NCI-H524 (cell line): ENCODE measurements around the gene PROCR.
"Not testable (repeated sequence)": the region's sequence is repeated elsewhere in the genome, so short reads cannot be mapped to it uniquely, and the experiment has no call there.

Experiments used
- DNase-seq, 2 experiments: peaks; one replicate each; lab custom pipeline; 2025; lab: John Stamatoyannopoulos, UW

The PROCR gene

DNA sequence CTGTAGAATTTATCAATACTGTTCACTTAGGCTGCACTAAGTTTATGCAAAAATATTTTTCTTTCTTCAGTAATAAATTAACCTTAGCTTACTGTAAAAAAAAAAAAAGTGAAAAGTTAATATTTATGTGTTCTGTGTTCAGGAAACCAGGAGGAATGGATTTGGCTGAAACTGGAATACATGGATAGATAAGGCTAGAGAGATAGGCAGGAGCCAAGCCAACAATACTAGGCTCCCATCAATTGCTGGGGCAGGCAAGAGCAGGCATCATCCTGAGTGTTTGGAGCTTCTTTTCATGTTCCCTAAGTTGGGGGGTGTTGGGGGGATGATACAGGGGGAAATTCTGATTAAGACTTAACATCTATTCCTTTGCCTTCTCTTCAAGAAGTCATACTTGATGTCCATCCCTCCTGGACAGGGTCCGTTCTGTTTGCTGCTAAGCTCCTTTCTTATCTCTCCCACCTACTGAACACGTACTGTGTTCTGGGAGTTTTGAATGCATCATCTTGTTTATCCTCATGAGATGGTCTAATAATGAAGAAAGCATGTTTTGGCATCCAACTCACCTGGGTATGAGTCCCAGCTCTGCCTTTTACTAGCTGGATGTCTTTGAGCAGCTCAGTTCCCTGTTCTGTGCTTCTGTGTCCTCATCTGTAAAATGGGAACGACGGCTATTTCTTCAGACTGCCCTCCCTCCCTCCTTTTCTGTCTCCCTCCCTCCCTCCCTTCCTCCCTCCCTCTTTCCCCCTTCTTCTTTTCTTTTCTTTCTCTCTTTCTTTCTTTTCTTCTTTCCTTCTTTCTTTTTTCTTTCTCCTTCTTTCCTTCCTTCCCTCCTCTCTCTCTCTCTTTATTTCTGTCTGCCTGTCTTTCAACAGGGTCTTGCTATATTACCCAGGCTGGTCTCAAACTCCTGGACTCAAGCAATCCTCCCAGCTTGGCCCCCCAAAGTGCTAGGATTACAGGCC lies 6.4 kb upstream of the PROCR start:
- no peak for DNase-seq

DNA sequence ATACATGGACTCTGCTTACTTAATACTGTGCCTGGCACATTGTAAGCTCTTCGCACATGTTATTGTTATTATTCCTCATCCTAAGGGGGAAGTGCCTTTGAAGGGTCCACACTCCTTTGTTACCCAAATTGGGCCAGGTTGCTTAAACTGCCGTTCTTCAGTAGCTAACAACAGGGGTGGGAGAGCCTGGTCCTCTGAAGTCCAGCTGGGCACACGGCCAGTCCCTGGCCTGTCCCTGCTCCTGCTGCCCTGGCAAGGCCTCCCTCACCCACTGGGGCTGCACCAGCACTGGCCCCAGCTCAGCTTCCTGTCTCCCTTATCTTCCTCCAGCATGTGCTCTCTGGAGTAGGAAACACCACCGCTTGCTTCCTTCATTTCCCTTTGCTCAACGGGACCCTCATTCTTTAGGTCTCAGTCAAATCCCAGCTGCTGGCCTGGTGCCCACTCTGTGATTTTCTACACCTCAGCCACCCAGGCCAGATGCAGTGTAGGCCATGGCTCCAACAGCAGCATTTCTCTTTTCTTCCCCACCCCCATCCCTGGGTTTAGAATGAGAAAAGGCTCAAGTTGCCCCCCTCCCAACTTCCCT lies 5.5 kb upstream of the PROCR start:
- peak in 1 of 2 experiments; percentile 11 for DNase-seq

DNA sequence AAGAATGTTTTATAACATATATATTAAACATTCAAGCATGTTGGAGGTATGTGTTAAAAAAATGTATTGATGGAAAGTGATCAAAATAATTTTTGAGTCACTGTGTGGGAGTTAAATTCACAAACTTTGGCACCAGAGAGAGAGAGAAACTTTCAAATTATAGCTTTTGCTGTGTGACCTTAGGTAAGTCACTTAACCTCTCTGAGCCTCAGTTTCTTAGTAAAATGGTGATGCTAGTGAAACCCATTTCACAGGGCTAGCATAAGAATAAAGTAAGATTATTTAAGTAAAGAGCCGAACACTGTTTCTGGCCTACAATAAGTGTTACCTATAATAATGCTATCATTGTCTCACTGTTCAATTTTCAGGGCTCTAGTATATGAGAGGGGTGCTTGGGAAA lies 4.1 kb upstream of the PROCR start:
- DNase-seq: no peak

DNA sequence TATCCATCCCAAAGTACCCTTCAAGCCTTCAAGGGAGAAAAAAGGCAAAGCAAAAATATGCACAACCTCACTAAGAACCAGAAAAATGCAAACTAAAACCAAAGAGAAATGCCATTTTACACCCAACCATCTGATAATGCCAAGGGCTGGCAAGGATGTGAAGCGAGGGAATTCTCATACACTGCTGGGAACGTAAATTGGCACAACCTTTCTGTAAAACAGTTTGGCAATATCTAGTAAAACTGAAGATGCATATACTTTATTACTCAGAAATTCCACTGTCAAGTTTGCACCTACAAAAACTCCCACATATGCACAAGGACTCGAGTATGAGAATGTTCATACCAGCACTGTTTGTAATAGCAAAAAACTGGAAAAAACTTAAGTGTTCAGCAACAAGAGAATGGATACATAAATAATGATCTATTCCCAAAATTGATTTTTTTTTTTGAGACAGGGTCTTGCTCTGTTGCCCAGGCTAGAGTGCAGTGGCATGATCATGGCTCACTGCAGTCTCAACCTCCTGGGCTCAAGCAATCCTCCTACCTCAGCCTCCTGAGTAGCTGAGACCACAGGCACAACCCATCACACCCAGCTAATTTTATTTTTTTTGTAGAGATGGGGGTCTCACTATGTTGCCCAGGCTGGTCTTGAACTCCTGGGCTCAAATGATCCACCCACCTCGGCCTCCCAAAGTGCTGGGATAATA lies 3.0 kb upstream of the PROCR start:
- DNase-seq: not testable (repeated sequence)

DNA sequence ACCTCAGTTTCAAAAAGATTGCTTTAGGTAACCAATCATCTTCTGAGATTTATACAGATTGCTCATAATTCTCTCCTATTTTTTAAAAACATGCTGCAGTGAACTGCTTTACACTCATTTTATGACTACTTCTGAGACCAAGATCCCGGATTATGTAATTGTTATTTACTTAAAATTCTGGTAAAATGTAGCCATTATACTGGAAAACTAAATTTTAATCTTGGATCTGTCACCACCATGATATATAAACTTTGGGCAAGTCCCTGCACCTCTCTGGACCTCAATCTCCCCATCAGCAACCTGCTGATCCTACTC lies 477 bp upstream of the PROCR start:
- no peak for DNase-seq

DNA sequence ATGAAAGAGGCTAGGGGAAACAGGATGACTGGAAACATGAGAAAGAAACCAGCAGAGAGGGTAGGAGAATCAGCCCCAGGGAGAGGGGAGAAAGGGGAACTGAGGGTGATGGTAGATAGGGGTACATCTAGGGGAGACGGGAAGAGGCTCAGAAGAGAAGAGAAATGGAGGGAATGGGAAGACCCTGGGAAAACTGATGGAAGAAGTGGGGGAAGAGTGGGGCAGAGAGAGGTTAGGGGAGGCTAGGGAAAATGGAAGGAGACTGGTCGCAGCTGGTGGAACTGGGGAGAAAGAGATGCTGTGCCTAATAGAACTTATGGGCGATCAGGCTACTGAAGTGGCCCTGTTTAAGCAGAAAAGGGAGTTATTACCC lies 548 bp downstream of the PROCR start:
- no peak for DNase-seq

DNA sequence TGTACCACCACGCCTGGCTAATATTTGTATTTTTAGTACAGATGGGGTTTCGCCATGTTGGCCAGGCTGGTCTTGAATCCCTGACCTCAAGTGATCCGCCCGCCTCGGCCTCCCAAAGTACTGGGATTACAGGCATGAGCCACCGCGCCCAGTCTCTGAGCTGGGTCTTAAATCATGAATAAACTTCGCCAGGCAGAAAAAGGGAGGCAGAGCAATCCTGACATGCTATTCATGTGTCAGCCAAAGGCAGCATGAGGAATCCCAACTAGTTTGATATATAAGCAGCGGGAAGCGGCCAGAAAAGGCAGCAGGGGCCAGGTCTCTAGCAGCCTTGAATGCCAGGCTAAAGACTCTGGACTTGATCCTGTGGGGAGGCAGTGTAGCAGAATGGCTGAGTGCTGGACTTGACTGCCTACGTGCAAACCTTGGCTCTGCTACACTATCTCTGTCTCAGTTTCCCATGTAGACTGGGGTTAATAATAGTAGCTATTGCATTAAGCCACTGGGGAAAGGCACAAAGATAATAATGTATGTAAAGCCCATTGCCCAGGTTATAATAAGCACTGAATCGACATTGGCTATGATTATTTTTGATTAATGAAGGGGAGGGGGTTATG lies 1.8 kb downstream of the PROCR start:
- no peak for DNase-seq

DNA sequence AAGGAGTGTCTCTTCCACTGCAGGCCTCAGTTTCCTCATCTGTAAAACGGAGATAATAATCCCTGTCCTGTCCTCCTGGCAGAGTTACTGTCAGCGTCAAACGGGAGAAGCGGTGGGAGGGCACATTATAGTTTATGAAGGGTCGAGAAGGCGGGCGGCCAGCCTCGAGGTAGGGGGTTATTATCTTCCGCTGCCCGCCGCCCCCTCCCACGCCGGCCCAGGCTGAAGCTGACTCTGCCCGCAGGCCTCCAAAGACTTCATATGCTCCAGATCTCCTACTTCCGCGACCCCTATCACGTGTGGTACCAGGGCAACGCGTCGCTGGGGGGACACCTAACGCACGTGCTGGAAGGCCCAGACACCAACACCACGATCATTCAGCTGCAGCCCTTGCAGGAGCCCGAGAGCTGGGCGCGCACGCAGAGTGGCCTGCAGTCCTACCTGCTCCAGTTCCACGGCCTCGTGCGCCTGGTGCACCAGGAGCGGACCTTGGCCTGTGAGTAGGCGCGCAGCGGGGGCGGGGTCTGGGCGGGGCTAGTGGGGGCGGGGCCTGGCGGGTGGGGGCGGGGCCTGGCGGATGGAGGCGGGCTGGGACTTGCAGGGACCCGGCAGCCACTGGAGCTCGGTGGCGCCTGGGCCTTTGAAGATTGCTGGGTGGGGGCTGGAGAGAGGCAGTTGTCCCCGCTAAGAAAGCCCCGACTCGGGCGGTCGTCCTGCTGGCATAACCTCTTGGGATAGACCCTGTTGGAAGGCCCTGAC lies 2.8 kb downstream of the PROCR start:
- DNase-seq: no peak

DNA sequence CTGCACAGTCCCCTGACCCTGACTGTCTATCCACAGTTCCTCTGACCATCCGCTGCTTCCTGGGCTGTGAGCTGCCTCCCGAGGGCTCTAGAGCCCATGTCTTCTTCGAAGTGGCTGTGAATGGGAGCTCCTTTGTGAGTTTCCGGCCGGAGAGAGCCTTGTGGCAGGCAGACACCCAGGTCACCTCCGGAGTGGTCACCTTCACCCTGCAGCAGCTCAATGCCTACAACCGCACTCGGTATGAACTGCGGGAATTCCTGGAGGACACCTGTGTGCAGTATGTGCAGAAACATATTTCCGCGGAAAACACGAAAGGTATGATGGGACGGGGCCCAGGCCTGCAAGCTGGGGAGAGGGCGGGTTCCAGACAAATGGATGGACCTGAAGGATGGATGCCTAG lies 4.3 kb downstream of the PROCR start:
- no peak for DNase-seq

DNA sequence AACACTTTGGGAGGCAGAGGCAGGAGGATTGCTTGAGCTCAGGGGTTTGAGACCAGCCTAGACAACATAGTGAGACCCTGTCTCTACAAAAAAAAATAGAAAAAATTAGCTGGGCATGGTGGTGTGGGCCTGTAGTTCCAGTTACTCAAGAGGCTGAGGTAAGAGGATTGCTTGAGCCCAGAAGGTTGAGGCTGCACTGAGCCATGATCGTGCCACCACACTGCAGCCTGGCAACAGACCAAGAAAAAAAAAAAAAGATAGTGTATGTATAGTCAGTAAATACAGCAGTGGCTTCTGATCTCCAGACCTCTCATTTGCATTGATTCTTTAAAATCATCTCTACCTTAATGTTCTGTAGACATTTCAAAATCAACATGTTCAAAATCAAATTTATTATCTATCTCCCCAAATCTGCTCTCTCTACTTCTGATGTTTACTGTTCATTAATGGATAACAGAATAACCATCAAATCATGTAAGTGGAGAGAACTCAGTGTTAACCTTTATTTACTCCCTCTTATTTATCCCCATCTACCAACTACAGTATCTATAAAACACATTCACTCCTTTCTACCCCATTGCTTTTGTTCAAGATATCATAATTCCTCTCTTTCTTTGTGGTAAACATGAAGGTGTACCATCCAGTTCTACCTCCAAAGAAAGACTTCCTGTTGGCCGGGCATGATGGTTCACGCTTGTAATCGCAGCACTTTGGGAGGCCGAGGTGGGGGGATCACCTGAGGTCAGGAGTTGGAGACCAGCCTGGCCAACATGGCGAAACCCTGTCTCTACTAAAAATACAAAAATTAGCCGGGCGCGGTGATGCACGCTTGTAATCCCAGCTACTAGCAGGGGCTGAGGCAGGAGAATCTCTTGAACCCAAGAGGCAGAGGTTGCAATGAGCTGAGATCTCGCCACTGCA lies 7.7 kb downstream of the PROCR start:
- no peak for DNase-seq

DNA sequence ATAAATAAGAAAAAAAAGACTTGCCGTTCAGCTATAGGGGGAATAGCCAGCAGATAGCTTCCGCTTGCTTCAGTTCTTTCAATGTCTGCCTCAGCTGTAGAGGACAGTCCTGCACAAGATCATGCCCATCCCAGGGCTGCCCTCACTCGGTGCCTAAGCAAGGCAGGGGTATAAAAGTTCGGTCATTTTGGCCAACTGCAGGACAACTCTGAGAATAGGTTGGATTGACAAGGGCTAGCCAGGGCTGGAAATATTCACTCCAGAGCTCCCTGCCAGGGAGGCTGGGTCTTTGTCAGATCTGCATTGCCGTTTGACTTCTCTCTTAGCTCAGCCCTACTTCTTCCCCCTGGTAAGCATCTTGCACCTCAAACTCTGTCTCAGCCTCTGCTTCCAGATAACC lies 8.4 kb downstream of the PROCR start:
- DNase-seq: no peak

DNA sequence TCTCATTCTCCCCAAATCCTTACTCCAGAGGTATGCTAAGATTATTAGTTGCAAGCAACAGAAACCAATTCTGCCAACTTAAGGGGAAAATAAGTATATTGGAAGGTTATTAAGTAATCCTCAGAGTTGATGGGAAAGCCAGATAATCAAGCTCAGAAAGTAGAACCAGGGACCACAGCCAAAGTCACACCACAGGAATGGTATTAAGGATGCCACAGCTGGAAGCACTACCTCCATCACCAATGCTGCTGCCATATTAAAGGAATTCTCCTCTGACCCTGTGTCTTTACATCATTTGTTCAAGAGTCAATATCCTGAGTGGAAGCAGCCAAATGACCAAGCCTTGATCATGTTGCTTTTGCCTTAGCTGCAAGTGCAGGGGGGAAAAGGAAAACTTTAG lies 9.9 kb downstream of the PROCR start:
- DNase-seq: no peak

DNA sequence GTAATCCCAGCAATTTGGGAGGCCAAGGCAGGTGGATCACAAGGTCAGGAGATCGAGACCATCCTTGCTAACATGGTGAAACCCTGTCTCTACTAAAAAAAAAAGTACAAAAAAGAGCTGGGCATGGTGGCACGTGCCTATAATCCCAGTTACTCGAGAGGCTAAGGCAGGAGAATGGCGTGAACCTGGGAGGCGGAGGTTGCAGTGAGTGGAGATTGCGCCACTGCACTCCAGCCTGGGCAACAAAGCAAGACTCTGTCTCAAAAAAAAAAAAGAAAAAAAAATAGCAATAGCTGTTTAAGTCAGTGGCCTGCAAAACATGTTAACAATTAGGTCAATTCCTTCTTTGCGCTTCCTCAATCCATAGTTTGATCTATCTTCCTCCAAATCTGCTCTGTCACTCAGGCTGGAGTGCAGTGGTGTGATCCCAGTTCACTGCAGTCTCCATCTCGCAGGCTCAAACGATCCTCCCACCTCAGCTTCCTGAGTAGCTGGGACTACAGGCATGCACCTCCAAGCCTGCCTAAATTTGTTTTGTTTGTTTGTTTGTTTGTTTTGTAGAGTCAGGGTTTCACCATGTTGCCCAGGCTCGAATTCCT lies 14.9 kb downstream of the PROCR start:
- not testable (repeated sequence) for DNase-seq

DNA sequence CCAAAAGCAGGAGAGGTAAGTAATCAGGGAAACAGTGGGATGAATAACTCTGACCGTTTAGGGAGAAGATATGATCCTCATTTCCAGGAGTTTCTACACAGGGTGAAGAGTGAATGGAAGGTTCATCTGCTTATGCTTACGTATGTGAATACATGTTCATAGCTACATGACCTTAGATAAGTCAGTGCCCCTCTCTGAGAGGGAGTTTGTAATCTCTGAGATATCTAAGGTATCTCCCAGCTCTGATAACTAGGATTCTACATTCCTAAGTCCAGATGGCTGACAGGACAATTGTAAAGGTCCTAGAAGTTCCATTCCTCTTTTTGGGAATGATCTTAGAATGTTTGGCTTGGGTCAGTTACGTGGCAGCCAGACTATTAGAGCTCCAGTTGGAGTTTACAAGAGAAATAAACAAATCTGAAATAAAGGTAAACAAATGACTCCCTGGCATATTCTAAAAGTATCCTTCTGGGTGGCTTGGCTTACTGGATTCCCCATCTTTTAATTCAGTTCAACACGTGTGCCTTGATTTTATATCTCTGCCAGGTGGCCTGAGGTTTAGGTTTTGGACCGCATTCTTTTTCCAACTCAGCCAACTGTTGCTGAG lies 15.8 kb downstream of the PROCR start:
- no peak for DNase-seq

DNA sequence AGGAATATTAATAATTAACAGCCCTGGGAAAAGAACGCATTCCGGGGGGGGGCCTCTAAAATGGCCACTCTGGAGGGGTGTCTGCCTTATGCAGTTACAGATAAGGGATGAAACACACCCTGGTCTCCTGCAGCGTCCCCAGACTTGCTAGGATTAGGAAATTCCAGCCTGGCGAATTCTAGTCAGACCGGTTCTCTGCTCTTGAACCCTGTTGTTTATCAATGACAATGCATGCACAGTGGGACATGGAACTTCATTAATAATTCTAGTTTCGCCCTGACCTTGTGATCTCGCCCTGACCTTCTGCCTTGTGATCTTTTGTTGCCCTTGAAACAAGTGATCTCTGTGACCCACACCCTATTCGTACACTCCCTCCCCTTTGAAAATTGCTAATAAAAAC lies 17.4 kb downstream of the PROCR start:
- not testable (repeated sequence) for DNase-seq

DNA sequence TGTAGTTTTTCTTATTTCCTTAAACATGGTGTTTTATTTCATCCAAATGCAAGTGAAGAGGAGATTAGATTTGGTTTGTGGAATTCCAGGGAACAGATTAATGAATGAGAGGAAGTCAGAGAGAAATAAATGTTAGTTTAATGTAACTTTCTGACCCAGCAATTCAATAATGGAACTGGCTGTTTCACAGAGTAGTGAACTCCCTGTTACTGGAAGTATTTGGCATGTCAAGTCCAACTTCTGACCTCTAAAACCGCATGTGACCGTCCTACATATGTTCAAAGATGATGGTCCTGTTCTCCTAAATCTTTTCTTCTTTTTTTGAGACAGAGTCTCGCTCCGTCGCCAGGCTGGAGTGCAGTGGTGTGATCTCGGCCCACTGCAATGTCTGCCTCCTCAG lies 18.7 kb downstream of the PROCR start:
- no peak for DNase-seq

DNA sequence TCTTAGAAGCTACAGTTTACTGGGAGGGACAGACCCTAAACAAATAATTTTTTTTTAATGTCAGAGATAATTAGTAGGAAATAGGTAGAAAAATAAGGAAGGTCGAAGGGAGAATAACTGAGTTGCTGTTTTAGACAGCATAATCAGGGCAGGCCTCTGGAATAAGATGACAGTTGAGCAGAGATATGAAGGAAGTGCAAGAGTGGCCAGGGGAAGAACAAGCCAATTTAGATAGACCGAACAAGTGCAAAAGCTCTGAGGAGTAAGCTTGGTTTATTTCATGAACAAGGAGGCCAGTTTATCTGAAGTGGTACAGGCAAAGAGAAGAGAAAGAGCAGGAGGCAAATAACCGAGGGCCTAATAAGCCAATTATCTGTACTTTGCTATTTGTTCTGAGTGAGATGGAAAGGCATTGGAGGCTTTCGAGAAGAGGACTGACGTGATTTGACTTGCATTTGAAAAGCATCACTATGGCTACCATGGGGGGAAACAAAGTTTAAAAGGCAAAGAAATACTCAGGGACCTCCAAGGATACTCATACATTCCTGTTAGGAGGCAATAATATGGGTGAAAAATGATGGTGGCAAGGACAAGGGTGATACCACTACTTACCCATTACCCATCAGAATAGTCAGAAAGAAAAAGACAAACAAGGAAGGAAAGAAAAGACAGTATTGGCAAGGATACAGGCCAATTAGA lies 19.7 kb downstream of the PROCR start:
- no peak for DNase-seq

DNA sequence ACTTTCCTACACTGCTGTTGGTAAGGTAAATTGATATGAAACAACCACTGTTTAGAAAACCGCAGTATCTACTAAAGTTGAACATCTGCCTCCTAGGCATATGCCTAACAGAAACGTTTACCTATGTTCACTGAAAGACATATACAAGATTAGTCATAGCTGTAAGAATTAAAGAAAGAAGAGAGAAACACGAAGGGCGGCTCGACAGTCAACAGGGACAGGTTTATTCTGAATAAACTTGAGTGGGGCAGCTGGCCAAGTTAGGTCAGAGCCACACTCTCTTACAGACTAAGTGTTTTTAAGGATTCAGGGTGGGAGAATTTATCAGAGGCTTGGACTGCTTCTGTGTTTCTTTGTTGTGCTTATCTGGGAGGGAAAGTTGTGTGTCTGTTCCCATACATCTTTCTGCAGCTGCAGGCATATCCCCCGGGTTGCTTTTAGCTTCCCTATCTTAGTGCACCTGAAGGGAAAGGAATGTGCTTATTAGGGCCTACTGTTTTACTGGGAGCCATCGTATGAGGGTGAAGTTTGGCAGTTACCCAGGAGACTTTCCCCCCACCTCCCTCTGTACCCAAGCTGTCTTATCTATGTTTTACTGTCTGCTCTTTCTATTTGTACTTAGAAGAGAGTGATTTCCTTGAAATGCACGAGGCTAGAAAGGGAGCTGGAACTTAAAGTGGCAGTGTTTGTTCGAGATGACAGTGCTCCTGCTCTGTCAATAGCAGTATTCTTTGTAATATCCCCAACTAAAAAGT lies 20.4 kb downstream of the PROCR start:
- no peak for DNase-seq
